Measurements from ENCODE around the gene MPZL1.

The MPZL1 gene

GRCh38 chr1:167721617-167722151 lies at the start of gene MPZL1:
MPZL1 (plus strand) TSS chr1:167721982; CDS start chr1:167722152, 170 bp downstream.
- DNase-seq (ENCODE audit: low spot score) = peak; percentile 91

- no peak for DNase-seq (ENCODE audit: low spot score)
These were observed 49.0 kb upstream of the MPZL1 start for GRCh38 chr1:167672831-167673230.

DNA sequence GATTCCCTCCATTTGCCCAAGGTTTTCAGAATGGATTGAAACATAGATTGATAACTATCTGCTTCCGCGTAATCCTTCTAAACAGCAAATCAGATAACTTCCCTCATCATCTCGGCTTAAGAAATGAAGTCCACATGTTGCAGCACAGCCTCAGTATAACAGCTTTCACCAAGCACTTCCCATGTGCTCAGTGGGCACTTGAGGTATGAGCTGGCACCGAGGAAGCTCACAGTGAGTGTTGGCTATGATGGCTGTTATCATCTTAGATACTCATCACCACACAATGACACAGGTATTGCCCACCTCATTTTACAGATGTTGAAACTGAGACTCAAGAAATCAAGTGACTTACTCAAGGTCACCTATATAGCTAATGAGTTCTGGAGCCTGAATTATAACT lies 48.5 kb upstream of the MPZL1 start:
- no peak for DNase-seq (ENCODE audit: low spot score)

GRCh38 chr1:167674156-167674555 lies 47.6 kb upstream of the MPZL1 start:
- DNase-seq (ENCODE audit: low spot score) = no peak

GRCh38 chr1:167675440-167675839 lies 46.3 kb upstream of the MPZL1 start:
- DNase-seq (ENCODE audit: low spot score) = no peak

- DNase-seq (ENCODE audit: low spot score) = no peak
These were observed 45.4 kb upstream of the MPZL1 start for GRCh38 chr1:167676205-167676915.

- DNase-seq (ENCODE audit: low spot score) = no peak
These were observed 44.6 kb upstream of the MPZL1 start for GRCh38 chr1:167676916-167677848.

- no peak for DNase-seq (ENCODE audit: low spot score)
These were observed 43.4 kb upstream of the MPZL1 start for GRCh38 chr1:167678422-167678821.

GRCh38 chr1:167678838-167679237 lies 42.9 kb upstream of the MPZL1 start:
- no peak for DNase-seq (ENCODE audit: low spot score)

- DNase-seq (ENCODE audit: low spot score) = no peak
These were observed 42.1 kb upstream of the MPZL1 start for GRCh38 chr1:167679714-167680113.

DNA sequence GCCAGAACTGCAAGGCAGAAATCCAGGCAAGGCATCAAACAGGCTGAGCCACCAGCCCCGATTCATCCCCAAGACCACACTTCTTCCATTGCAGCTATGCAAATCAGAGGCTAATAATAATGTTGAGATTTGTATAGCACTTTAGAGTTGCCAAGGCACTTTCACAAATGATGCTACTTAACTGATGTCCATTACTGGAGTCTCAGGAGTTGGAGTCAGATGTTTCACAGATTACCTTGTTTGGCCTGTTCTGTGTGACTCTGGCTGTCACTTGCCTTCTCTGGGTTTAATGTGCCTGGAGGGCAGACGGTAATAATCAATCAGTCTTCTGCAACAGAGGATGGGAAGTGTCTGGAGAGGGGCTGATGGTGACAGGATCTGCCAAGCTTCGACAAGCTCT lies 40.8 kb upstream of the MPZL1 start:
- no peak for DNase-seq (ENCODE audit: low spot score)

DNA sequence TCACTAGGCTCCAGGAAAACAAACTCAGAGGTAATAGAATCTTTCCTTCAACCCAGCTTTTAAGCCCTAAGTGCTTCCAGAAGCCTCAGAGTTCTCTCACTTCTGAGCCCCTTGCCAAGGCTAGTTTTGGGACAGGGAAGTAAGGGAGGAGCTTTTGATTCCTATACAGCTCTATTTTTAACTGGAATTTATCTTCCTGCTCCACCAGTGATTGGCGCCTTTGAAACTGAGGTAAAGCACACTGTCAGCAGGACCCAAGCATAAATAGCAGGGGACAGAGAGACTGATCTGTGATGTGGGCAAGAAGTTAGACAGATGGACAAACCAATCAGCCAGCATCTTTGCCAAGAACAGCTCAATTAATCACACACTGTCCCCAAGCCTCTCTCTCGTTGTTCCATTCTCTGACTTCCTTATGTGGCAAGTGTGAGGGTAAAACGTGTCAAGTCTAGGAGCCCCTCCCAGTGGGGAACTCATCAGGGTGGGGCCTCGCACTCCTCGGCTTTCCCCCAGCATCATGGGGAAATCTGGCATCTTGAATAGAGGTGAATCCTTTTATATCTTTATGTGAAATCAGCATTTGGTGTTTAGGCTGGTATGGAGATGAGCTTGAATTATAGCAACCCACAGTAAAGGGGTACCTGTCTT lies 40.2 kb upstream of the MPZL1 start:
- DNase-seq (ENCODE audit: low spot score) = no peak

DNA sequence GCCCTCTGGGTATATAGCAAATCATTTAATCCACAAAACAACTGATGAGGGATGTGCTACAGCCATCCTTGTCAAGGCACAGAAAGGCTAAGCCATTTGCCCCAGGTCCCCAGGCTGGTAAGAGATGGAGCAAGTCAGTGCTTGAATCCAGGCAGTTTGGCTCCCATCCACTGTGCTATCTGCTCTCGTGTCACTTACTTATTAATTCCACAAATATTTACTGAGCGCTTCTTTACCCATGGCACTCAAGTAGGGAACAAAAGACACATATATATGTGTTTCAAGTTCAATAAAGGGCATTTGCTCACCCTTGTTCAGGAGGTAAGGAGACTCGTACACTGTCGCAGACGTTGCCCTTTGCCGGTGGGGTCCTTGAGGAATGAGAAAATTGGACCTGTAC lies 38.6 kb upstream of the MPZL1 start:
- no peak for DNase-seq (ENCODE audit: low spot score)

GRCh38 chr1:167683641-167684502 lies 37.9 kb upstream of the MPZL1 start:
- no peak for DNase-seq (ENCODE audit: low spot score)

DNA sequence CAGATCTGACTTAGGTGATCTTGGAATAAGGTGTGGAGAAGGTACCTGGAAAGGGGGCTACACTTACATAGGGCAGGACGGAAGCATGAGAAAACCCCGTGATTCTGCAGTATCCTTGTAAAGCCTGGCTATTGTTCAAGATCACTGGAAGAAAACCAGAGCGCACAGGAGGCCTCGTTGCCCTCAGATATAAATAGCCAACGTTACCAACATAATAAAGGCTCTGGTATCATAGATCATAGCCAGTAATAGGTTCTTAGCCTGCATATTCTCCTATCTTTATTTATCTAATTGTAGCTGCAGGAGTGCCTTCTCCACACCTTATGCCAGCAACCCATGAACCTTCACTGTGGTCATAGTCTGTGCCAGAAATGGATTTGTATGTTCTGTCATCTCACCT lies 35.9 kb upstream of the MPZL1 start:
- no peak for DNase-seq (ENCODE audit: low spot score)

DNA sequence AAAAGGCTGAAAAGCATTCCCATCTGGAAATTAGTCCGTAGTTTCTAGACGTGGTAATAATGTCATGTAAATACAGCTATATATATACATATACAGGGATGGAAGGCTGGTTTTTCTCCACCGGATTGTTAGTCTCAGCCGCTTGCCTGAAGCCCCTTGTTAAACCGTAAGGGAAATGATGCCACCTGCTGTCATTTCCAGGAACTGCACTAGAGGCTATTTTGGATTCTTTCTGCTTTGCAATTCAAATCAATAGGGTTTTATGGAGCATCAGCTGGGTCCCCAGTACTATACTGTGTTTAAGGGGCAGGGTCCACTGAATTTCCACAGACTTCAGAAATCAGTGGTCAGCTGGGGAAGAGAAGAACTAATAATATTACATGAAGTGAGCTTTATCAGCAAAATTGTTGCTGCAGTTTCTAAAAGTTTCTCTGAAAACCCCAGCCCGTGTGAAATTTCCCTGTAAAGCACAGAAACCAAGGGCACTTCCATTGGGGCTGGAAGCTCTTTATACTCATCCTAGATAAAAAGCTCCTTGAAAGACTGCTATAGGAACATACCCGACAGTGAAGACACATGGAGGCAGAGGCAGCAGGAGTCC lies 33.8 kb upstream of the MPZL1 start:
- peak; percentile 51 for DNase-seq (ENCODE audit: low spot score)

DNA sequence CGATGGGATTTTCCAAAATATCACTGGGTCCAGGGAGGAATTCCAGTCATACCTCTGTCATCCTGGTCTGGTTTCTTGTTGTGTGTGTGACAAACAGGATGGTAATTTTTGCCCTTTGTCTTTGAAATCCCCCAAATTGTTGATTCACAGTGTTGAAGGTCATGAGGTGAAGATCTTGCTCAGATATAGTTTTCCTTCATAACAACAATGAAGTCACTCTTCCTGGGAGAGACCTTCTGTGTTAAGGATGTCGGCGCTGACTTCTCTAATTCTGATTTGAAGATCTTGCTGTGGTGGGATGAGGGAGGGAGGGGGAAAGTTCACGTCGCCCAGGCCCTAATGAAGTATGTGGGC lies 32.2 kb upstream of the MPZL1 start:
- DNase-seq (ENCODE audit: low spot score) = no peak

- DNase-seq (ENCODE audit: low spot score) = no peak
These were observed 31.7 kb upstream of the MPZL1 start for GRCh38 chr1:167690053-167690452.

DNA sequence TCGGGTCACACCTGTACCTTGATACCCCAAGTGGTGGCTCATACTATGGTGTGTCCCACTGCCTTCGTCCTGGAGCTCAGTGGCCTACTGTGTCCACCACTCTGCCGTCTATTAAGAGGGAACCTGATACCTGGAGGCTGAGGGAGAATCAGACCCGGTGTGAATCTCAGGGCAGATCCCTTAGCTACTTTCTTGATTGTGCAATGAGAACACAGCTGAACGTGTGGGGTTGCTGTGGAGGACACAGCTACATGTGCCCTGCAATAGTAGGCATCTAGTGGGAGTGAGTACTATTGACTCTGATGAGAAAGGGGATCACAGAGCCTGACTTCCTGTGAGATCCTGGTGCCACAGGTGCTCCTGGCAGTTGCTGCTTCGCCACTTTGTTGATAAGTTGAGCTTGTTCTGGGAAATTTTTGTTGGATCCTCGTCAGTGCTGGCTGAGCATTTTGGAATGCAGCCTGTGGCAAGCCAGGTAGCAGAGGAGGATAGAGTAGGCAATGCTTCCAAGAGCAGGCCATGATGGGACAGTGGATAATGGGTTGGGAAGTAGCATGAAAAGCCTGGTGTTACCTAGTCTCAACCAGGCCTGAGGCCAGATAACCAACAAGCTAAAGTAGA lies 28.2 kb upstream of the MPZL1 start:
- DNase-seq (ENCODE audit: low spot score) = no peak

GRCh38 chr1:167694691-167695090 lies 27.1 kb upstream of the MPZL1 start:
- DNase-seq (ENCODE audit: low spot score) = no peak

DNA sequence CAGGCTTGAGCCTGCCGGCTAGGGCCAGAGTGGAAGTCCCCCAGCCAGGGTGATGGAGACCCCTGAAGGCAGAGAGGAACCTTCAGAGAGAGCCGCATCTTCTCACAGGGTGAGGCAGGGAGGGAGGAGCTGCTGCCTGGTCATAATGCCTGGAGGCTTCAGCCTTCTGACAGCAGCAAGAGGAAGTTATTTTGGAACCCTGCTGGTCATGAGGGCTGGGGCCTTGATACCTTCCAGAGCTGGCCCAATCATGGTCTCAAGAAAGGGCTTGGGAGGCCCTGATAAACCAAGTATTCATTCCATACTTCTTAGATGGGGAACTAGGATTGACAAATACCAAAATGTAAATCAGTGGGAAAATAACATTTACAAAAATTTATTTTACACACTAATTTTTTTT lies 26.6 kb upstream of the MPZL1 start:
- DNase-seq (ENCODE audit: low spot score) = no peak
